ENCODE results near the gene CIAO2B. TPM values are rescaled to one million over a fixed set of nuclear protein-coding genes. Genes with fewer than 3 reads are reported as not detected.
"Not testable (repeated sequence)": the region's sequence is repeated elsewhere in the genome, so short reads cannot be mapped to it uniquely, and the experiment has no call there.

CIAO2B gene
- total RNA-seq, 1 experiment from 2014 or later: 59.7 TPM

GRCh38 chr16:66898933-66899309 lies 35.3 kb downstream of the CIAO2B start (continued):
- TF ChIP-seq TEAD1 (CRISPR knock-in tag; IDR thresholded peaks at IDR 0.05) (no peak), ZNF396 (CRISPR knock-in tag; IDR thresholded peaks at IDR 0.05; ENCODE audit: borderline replicate concordance) (no peak), ELF4 (CRISPR knock-in tag; IDR thresholded peaks at IDR 0.05; ENCODE audit: low read depth) (no peak), FOXP1 (CRISPR knock-in tag; IDR thresholded peaks at IDR 0.05; ENCODE audit: borderline replicate concordance) (no peak), ZNF425 (CRISPR knock-in tag; conservative IDR thresholded peaks at IDR 0.05) (no peak), ZNF423 (CRISPR knock-in tag; IDR thresholded peaks at IDR 0.05) (no peak), USF1 (CRISPR knock-in tag; IDR thresholded peaks at IDR 0.05) (no peak), AFF4 (CRISPR knock-in tag; IDR thresholded peaks at IDR 0.05; ENCODE audit: borderline replicate concordance) (no peak), JAZF1 (CRISPR knock-in tag; IDR thresholded peaks at IDR 0.05) (no peak)

- ChIA-PET CTCF (interaction anchor here (0.6 to 11.5 kb wide), 4 partner anchors 12 to 145 kb away, joined by 3 to 175 read pairs (median 18); partner anchors contain the start of gene RRAD), POLR2A (no interaction called here)
- Mint-ChIP-seq H3K27me3 (ENCODE audit: low read depth) (no peaks in the 10 kb centered on the region; the same call in 1 of the 2 replicates), H3K9me3 (no peaks in the 10 kb centered on the region), H3K36me3 (no peaks in the 10 kb centered on the region), H3K4me1 (peaks cover 8% of the 10 kb centered on the region), H3K4me3 (no peak overlapping the region), H3K27ac (no peak overlapping the region)
- ATAC-seq (no peak), DNase-seq (ENCODE audit: low spot score) (no peak)
- TF ChIP-seq ZNF425 (CRISPR knock-in tag; conservative IDR thresholded peaks at IDR 0.05) (no peak), KAT7 (CRISPR knock-in tag; IDR thresholded peaks at IDR 0.05; ENCODE audit: borderline replicate concordance) (no peak), ERG (CRISPR knock-in tag; IDR thresholded peaks at IDR 0.05) (no peak), GTF2I (CRISPR knock-in tag; conservative IDR thresholded peaks at IDR 0.05) (no peak), E2F5 (CRISPR knock-in tag; IDR thresholded peaks at IDR 0.05) (no peak), ZNF396 (CRISPR knock-in tag; IDR thresholded peaks at IDR 0.05; ENCODE audit: borderline replicate concordance) (no peak), JUN (CRISPR knock-in tag; IDR thresholded peaks at IDR 0.05) (no peak), E2F1 (CRISPR knock-in tag; IDR thresholded peaks at IDR 0.05) (no peak)
Measured at GRCh38 chr16:66898207-66898606, 36.0 kb downstream of the CIAO2B start.

GRCh38 chr16:66896682-66897081 lies 37.5 kb downstream of the CIAO2B start:
- ATAC-seq; H3K4me1 Mint-ChIP-seq; H3K36me3 Mint-ChIP-seq; H3K4me3 Mint-ChIP-seq; DNase-seq (ENCODE audit: low spot score); H3K9me3 Mint-ChIP-seq; POLR2A ChIA-PET; H3K27me3 Mint-ChIP-seq (ENCODE audit: low read depth); H3K27ac Mint-ChIP-seq: not testable (repeated sequence)
- CTCF ChIA-PET: interaction anchor here (1.9 to 11.5 kb wide), 4 partner anchors 14 to 55 kb away, joined by 13 to 175 read pairs (median 22); partner anchors contain the start of genes PDP2 and RRAD
